HG03558 (cell line): ENCODE data around the gene SPZ1.
"Not testable (repeated sequence)": the region's sequence is repeated elsewhere in the genome, so short reads cannot be mapped to it uniquely, and the experiment has no call there.

Source experiments
- ATAC-seq: cut with Tn5 transposase; IDR thresholded peaks from one replicate; pipeline ENCODE4 v1.9.1; 2021; ENCODE audit warnings: moderate number of reproducible peaks; ENCODE audit not compliant: unreplicated experiment; ENCODE audit errors: extremely low read depth

SPZ1 gene, protein sequence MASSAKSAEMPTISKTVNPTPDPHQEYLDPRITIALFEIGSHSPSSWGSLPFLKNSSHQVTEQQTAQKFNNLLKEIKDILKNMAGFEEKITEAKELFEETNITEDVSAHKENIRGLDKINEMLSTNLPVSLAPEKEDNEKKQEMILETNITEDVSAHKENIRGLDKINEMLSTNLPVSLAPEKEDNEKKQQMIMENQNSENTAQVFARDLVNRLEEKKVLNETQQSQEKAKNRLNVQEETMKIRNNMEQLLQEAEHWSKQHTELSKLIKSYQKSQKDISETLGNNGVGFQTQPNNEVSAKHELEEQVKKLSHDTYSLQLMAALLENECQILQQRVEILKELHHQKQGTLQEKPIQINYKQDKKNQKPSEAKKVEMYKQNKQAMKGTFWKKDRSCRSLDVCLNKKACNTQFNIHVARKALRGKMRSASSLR

DNA sequence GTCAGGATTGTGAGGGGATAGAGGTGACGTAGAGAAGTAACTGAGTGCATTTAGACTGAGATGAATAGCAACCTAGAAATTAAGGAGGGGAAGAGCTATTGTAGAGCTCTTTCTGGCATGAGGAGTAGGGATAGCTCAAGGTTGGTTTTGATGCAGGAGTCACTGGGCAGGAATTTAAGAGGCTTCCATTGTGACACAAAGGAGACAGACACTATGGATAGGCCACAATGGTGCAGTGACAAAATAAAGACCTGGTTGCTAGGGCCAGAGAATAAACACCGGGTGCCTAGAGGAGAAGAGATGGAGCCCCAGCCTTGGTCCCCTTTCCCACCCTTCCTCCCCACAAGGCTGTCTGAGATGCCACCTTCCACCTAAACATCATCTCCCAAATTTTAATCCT is at the start of gene SPZ1:
Gene SPZ1, plus strand, starts transcription at position 301 of the 400 bp plus-strand sequence. CDS start 214 bp downstream, outside the sequence.
- no peak for ATAC-seq

DNA sequence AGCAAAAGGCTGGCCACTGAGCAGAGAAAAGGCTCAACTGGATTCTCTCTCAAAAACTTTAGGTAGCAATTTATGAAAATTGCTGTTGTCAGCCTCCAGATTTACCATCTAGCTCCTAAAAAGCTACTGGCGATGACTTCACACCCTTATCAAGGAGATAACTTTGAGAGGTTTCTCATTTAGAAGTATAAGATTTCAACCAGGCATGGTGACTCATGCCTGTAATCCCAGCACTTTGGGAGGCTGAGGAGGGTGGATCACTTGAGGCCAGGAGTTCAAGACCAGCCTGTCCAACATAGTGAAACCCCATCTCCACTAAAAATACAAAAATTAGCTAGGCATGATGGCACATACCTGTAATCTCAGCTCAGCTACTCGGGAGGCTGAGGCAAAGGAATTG is 49.3 kb upstream of the SPZ1 start:
- not testable (repeated sequence) for ATAC-seq

DNA sequence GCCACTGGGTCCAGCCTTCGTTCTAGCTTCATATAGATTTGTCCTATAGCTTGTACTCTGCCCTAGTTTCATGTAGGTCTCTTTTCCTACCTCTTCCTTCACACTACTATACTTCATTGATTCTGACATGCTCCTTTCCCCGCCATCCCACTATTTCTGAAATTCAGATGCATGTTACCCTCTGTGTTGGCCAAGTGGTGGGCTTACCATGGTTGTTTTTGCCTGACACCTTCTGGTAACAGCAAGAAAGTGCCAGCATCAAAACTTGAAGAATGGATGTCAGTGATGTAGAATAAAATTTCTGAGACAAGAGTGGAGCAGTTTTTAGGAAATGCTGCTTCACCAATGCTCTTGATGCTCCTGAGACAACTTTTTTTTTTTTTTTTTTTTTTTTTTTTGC is 44.5 kb upstream of the SPZ1 start:
- no peak for ATAC-seq

DNA sequence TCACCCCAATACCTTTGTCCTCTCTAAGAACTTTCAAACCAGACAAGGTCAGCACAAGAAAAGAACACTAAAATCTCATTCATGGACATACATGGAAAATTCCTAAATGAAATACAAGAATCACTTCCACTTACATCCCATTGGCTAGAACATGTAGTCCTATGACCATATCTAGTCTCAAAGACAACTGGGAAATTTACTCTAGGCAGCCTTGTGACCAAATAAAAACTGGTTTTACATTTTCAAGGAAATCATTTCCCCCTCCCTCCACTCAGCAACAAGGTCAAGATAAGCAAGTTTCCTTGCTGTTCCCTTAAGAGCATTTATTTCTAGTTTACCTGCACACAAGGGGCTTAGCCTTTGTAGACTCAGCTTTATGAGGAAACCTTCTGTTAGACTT is 43.6 kb upstream of the SPZ1 start:
- no peak for ATAC-seq

DNA sequence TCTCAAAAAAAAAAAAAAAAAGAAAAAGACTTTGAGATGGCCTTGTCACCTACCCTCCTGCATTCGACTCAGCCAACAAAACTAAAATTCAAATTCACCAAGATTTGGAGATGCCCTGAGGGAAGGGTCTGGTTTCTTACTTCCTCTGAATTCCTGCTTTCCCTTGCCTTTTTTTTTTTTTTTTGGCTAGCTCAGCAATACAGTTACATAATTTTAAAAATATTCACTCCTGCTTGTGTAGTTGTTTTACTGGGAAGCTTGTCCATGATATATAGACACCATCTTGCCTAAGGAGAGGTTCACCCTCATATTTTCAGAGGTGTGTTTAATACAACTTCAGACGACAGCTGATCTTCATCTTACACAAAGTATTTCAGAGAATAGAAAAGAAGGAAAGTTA is 42.6 kb upstream of the SPZ1 start:
- no peak for ATAC-seq

DNA sequence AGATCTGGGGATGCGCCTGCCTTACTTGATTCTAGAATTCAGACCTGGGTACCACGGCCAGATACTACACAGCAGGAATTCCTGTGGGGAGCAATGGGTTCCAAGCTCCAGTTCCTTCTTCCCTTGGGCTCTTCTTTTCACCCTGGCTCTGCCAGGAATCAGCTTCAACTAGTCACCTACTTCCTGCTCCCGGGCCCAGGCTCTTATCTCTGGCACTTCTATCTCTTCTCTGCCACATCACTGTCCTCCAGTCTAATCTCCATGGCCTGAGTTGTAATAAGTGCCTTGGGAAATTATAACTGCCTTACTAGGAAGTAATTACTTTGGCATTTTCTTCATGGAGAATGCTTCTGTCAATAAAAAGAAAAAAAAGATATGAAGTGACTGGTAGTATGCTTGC is 37.7 kb upstream of the SPZ1 start:
- ATAC-seq: no peak

DNA sequence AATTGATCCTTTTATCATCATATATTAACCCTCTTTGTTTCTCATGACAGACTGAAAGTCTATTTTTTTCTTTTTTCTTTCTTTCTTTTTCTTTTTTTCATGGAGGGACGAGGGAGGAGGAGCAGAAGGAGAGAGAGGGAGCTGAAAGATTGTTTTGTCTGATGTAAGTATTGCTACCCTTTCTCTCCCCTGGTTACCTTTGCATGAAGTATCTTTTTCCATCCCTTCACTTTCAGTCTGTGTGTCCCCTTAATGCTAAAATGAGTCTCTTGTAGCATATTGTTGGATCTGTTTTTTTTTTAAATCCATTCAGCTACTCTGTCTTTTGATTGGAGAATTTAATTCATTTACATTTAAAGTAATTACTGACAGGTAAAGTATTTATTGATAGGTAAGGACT is 36.4 kb upstream of the SPZ1 start:
- no peak for ATAC-seq

DNA sequence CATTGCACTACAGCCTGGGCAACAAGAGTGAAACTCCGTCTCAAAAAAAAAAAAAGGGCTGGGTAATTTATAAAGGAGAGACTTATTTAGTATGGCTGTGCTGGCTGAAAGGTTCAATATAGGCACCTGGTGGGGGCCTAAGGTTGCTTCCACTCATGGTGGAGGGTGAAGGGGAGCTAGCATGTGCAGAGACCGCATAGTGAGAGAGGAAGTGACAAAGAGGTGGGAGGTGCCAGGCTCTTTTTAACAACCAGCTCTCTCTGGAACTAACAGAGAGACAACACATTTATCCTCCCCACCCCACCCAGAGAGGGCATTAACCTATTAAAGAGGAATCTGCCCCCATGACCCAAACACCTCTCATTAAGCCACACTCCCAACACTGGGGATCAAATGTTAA is 35.1 kb upstream of the SPZ1 start:
- no peak for ATAC-seq

DNA sequence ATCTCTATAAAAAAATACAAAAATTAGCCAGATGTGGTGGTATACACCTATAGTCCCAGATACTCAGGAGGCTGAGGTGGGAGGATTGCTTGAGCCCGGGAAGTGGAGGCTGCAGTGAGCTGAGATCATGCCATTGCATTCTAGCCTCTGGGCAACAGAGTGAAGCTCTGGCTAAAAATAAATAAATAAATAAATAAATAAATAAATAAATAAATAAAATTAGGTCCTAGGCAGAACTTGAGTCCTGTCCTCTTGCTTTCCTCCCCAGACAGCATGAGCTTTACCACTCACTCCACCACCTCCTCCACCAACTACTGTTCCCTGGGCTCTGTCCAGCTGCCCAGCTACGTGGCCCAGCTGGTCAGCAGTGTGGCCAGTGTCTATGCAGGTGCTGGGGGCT is 31.6 kb upstream of the SPZ1 start:
- no peak for ATAC-seq

DNA sequence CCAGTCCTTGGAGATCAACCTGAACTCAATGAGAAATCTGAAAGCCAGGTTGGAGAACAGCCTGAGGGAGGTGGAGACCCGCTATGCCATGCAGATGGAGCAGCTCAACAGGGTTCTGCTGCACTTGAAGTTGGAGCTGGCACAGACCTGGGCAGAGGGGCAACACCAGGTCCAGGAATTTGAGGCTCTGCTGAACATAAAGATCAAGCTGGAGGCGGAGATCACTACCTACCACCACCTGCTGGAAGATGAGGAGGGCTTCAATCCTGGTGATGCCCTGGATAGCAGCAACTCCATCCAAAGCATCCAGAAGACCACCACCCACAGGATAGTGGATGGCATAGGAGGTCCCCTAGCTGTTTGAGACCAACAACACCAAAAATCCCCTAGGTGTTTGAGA is 30.5 kb upstream of the SPZ1 start:
- no peak for ATAC-seq

DNA sequence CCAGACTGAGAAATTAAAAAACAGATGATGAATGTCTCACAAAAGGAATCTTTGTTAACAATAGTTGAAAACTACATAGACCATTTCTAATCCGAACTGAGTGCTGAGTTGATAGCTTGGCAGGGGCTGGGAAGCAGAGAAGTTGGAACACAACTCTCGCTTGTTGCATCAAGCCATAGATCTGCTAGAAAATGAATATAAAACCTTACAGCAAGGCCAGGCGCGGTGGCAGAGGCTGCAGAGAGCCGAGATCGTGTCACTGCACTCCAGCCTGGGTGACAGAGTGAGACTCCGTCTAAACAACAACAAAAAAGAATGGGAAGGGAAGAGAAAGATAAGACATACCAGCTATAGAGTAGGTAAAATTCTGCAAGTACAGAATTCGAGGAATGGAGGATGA is 28.0 kb upstream of the SPZ1 start:
- no peak for ATAC-seq

DNA sequence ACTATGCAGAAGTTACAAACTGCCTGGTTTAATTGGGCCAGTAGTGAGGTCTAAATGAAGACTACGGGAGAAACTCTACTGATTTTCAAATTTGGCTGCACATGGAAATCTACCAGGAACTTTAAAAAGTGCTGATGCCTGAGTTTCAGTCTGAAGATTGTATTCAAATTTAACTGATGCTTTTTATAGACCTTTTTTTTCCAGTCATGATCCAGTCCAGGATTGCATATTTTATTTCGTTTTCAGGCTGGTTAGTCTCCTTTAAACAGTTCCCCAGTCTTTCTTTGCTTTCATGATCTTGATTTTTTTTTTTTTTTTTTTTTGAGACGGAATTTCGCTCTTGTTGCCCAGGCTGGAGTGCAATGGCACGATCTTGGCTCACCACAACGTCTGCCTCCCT is 23.7 kb upstream of the SPZ1 start:
- ATAC-seq: no peak

DNA sequence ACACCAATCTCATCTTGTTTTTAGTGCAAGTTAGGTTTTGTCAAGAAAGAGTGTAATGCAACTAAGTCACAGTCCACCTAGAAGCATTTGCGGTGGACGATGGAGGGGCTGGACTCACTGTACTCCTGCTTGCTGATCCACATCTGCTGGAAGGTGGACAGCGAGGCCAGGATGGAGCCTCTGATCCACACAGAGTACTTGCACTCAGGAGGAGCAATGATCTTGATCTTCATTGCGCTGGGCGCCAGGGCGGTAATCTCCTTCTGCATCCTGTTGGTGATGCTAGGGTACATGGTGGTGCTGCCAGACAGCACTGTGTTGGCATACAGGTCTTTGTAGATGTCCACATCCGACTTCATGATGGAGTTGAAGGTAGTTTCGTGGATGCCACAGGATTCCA is 20.2 kb upstream of the SPZ1 start:
- no peak for ATAC-seq

DNA sequence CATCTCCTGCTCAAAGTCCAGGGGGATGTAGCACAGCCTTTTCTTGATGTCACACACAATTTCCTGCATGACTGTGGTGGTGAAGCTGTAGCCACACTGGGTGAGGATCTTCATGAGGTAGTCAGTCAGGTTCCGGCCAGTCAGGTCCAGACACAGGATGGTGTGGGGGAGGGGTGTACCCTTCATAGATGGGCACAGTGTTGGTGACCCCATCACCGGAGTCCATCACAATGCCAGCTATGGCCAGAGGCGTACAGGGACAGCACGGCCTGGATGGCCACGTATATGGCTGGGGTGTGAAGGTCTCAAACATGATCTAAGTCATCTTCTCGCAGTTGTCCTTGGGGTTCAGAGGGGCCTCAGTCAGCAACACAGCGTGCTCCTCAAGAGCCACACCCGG is 19.7 kb upstream of the SPZ1 start:
- ATAC-seq: no peak

DNA sequence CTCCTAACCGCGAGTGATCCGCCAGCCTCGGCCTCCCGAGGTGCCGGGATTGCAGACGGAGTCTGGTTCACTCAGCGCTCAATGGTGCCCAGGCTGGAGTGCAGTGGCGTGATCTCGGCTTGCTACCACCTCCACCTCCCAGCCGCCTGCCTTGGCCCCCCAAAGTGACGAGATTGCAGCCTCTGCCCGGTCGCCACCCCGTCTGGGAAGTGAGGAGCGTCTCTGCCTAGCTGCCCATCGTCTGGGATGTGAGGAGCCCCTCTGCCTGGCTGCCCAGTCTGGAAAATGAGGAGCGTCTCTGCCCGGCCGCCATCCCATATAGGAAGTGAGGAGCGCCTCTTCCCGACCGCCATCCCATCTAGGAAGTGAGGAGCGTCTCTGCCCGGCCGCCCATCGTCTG is 19.0 kb upstream of the SPZ1 start:
- ATAC-seq: not testable (repeated sequence)

DNA sequence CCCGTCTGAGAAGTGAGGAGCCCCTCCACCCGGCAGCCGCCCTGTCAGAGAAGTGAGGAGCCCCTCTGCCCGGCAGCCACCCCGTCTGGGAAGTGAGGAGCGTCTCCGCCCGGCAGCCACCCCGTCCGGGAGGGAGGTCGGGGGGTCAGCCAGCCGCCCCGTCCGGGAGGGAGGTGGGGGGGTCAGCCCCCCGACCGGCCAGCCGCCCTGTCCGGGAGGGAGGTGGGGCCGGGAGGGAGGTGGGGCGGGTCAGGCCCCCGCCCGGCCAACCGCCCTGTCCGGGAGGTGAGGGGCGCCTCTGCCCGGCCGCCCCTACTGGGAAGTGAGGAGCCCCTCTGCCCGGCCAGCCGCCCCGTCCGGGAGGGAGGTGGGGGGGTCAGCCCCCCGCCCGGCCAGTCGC is 18.5 kb upstream of the SPZ1 start:
- not testable (repeated sequence) for ATAC-seq

DNA sequence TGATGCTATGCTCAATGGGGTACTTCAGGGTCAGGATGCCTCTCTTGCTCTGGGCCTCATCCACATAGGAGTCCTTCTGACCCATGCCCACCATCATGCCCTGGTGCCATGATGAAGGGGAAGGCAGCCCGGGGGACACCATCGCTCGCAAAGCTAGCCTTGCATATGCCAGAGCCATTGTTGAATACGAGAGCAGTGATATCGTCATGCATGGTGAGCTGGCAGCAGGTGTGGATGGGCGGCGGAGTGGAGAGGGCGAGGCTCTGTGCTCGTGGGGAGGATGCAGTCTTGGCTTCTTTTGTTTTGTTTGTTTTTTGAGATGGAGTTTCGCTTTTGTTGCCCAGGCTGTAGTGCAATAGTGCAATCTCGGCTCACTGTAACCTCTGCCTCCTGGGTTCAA is 17.2 kb upstream of the SPZ1 start:
- ATAC-seq: no peak

DNA sequence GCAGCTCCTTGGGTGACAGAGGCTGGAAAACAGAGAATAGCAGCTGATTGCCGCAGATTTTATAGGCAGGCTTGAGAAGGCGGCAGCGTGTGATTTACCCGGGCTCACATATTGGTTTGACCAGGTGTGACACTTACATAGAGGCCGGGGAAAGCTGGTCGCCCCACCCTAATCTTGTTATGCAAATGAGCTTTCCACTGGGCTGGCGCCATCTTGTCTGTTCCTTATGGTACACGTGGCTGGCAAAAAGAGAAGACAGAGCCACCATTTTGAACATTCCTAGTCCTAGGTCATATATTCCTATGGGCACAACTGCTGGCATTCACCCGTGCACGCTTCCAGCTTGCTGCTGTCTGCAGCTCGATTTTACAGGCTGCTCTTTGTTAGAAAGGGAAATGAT is 11.3 kb upstream of the SPZ1 start:
- ATAC-seq: no peak

DNA sequence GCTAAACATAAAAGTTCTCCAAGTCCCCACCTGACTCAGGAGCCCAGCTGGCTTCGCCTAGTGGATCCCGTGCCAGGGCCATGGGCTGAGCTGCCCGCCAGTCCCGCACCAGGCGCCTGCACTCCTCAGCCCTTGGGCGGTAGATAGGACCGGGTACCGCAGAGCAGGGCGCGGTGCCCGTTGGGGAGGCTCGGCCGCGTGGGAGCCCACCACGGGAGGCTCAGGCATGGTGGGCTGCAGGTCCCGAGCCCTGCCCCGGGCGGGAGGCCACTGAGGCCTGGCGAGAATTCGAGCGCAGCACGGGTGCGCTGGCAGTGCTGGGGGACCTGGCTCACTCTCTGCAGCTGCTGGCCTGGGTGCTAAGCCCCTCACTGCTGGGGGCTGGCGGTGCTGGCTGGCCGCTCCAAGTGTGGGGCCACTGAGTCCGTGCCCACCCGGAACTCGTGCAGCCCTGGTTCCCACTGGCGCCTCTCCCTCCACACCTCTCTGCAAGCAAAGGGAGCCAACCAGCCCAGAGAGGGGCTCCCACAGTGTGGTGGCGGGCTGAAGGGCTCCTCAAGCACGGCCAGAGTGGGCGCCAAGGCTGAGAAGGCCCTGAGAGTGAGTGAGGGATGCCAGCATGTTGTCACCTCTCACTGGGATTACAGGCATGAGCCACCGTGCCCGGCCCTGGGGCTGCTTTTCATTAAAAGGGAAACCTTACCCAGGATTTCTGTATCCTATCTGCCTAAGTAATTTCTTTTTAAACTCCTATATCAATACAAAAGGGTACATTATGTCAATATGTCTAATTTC is 9.7 kb upstream of the SPZ1 start:
- ATAC-seq: no peak

DNA sequence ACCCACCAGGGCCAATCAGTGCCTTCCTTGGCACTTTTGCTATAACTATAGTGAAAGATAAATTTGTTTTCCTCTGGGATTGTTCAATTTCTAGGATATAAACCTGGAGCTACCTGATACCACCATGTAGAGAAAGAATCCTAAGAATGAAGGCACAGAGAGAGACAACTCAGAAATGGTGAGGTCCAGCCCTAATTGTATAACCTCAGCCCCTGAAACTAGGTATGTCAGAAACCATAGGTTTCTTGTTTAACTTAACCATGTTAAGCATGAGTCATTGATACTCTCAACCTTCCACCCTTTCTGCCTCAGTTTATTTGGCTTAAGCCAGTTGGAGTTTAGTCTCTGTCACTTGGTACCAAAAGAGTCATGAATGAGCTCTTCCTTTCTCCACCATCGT is 4.6 kb upstream of the SPZ1 start:
- ATAC-seq: no peak

DNA sequence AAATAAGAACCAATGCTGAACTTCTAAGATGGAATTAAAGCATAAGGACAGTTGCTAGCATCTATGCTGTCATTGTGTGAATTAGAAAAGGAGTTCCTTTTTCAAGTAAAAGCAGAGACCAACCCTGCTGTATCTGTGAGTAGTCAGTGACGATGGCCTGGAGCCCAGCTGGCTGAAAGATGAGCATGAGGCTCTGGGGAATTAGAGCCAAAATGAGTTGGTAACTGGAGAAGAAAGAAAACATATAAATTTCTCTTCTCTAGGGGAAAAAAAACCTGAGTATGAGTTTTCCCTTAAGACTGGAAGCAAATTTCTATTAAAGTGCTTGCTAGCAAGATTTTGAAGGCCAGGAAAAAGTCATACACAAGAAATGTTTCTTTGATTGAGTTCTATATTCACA is 1.6 kb upstream of the SPZ1 start:
- ATAC-seq: no peak

DNA sequence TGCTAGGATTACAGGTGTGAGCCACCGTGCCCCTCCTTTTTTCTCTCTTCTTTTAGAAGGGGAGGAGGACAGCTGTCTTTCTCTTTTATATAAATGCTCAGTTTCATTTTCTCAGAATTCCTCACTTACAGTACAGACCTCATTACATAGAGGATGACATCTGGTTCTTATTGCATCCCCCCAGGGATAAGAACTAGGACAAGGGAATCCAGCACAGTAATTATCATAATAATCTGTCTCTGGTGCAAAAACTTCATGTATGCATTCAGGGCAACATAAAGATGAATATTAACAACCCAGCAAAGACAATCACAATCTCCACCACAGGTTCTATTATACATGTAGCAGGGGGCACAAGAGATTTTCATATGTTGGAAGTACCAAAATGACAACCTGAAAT is 5.1 kb downstream of the SPZ1 start:
- no peak for ATAC-seq
